GM18507 (cell line): ENCODE data around the gene CRAT.
A peak's percentile ranks its signal among the peaks of the same experiment; 100 is the strongest.

Experiments used
- DNase-seq: peaks from one replicate; pipeline ENCODE4 v3.0.0; 2011; ENCODE audit warnings: low read depth; ENCODE audit not compliant: insufficient read length; ENCODE audit errors: extremely low spot score
- FAIRE-seq: peaks from 2 replicates; lab custom pipeline; 2011; peaks lifted over from hg19 to GRCh38; lab: Jason Lieb, UNC

The CRAT gene

GRCh38 chr9:129110740-129111527, at the start of gene CRAT, which contains the start of gene PTPA:
Gene CRAT, minus strand, starts transcription at chr9:129110793. Its CDS starts 284 bp downstream, at chr9:129110509.
Gene PTPA, plus strand, starts transcription at chr9:129111415. Its CDS starts 186 bp downstream, at chr9:129111601.
- DNase-seq (peak; percentile 100), FAIRE-seq (peak; percentile 81)

GRCh38 chr9:129156163-129156562, 45.6 kb upstream of the CRAT start:
- no peak for FAIRE-seq
- no peak for DNase-seq

- no peak for FAIRE-seq
- no peak for DNase-seq
Observed at GRCh38 chr9:129154866-129155477, 44.4 kb upstream of the CRAT start.

- DNase-seq, result no peak
- FAIRE-seq, result no peak
Observed at GRCh38 chr9:129151469-129151868, 40.9 kb upstream of the CRAT start.

- DNase-seq (no peak), FAIRE-seq (no peak)
Observed at GRCh38 chr9:129150672-129151211, 40.1 kb upstream of the CRAT start.

- no peak for FAIRE-seq
- DNase-seq, result no peak
Observed at GRCh38 chr9:129150122-129150521, 39.5 kb upstream of the CRAT start.

GRCh38 chr9:129149442-129149841, 38.8 kb upstream of the CRAT start:
- DNase-seq (no peak), FAIRE-seq (peak; percentile 62)

GRCh38 chr9:129148463-129149204, 38.0 kb upstream of the CRAT start:
- FAIRE-seq (peak; percentile 80), DNase-seq (no peak)

GRCh38 chr9:129146441-129146941, 35.9 kb upstream of the CRAT start:
- FAIRE-seq, result no peak

GRCh38 chr9:129145841-129146292, 35.3 kb upstream of the CRAT start:
- FAIRE-seq (no peak), DNase-seq (no peak)

More at GRCh38 chr9:129146441-129146941, 35.9 kb upstream of the CRAT start:
- DNase-seq, result no peak

- FAIRE-seq, result no peak
- no peak for DNase-seq
Observed at GRCh38 chr9:129145316-129145715, 34.7 kb upstream of the CRAT start.

- DNase-seq, result peak; percentile 75
- FAIRE-seq, result peak; percentile 92
Observed at GRCh38 chr9:129143031-129143927, 32.7 kb upstream of the CRAT start.

- DNase-seq (no peak), FAIRE-seq (no peak)
Observed at GRCh38 chr9:129142138-129142935, 31.7 kb upstream of the CRAT start.

GRCh38 chr9:129141066-129142041, 30.8 kb upstream of the CRAT start:
- FAIRE-seq, result peak; percentile 96
- no peak for DNase-seq

- FAIRE-seq, result no peak
Observed at GRCh38 chr9:129140397-129141065, 29.9 kb upstream of the CRAT start.

GRCh38 chr9:129139993-129140396, 29.4 kb upstream of the CRAT start:
- FAIRE-seq (peak; percentile 96), DNase-seq (peak; percentile 83)

More at GRCh38 chr9:129140397-129141065, 29.9 kb upstream of the CRAT start:
- DNase-seq, result no peak
